MV-4-11 (cell line): ENCODE results near the gene RASIP1.
"Not testable (repeated sequence)": the region's sequence is repeated elsewhere in the genome, so short reads cannot be mapped to it uniquely, and the experiment has no call there.

ENCODE experiments used
- DNase-seq: peaks from one replicate; lab custom pipeline; 2025; lab: John Stamatoyannopoulos, UW

RASIP1 gene

DNA sequence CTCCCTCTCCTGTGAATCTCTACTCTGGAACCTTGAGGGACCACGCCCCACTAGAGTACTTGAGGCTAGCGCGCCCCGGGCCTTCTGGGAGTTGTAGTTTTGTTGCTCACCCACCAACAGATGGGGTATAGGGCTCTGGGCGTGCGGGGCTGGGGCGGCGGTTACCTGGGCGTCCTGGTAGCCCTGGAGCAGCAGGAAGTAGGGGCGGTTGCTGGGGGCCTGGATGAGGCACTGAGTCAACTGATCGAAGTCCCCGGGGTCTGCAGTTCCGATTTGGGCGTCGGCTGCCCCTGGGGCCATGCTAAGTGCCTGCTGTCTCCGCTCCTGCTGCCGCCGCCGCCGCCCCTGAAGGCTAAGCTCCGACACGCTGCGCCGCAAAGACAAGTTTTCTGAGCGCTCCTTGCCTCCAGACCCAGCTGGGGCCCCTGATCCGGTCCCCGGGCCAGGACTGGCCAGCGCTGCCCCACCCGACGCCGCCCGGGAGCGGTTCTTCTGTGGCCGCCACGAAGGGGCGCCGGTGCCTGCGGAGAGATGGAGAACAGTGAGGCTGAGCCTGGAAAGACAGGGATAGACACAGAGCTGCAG lies 5.3 kb downstream of the RASIP1 start:
- DNase-seq, result no peak

DNA sequence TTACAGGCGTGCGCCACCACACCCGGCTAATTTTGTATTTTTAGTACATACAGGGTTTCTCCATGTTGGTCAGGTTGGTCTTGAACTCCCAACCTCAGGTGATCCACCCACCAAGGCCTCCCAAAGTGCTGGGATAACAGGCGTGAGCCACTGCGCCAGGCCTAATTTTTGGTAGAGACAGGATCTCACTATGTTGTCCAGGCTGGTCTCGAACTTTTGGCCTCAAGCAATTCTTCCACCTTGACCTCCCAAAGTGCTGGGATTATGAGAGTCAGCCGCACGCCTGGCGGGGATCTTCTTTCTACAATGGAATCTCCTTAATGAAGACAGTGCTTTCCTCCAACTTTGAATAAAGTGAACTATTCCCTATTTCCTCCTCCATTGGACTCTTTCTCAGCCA lies 5.8 kb downstream of the RASIP1 start:
- no peak for DNase-seq

DNA sequence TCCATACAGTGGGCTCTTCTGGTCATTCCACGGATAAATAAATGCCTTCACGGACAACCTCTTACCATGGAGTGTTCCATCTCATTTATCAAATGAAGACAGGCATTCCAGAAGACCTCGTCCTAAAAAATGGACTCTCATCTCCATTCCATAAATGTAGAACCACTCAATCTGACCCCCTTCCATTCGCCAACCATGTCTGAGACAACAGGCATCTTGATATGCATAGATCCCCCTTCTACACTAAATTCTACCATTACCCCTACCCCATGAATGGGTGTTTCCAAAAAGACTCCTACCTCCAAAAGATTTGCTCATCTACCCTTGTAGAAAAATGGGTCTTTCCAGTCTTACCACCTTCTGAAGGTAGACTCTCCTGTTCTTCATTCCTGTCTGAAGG lies 9.0 kb downstream of the RASIP1 start:
- DNase-seq, result no peak

DNA sequence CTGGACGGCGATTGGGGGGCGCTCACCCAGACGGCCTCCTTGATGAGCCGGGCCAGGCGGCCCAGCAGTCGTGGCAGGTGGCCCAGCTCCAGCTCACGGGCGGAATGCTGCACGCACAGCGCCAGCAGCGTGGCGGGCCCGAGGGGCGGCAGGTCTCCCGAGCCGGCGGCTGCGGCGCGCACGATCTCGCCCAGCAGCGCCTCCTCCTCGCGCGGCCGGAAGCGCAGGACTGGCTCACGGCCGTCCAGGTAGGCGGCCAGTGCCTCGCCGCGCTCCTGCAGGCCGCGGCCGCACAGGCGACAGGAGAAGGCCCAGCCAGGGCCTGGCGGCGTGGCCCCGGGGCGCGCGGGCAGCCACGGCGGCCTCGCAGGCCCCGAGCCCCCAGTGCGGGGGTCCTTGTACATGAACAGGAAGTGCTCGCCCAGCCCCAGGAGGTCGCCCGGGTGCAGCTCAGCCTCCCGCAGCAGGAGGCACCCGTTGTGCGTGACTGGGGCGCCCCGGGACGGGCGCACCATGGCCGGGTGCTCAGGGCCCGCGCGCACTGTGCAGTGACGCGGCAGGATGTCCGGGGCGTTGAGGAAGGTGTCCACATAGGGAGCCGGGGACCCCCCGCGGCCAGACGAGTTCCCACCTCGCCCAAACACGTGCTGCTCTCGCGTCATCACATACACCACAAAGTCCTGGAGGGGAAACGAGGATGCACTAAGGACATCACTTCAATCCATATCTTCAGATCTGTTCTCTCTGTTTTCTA lies 11.3 kb downstream of the RASIP1 start:
- no peak for DNase-seq

DNA sequence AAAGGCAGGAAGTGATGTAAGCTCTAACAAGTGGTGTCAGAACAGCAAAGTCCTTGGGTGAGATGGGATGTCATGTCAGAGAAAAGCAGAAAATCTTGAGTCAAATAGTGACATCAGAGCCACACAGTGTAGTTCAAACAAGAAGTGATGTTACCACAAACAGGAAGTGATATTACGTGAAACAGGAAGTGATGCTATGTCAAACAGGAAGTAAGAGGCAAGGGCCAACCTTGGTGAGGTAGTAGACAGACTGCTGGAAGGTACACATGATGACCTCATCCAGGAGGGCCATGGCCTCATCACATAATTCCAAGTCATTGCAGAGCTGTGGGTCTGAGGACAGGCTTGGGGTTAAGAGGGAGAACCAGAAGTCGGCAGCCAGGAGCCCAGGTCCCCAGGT lies 13.9 kb downstream of the RASIP1 start:
- peak; percentile 95 for DNase-seq

DNA sequence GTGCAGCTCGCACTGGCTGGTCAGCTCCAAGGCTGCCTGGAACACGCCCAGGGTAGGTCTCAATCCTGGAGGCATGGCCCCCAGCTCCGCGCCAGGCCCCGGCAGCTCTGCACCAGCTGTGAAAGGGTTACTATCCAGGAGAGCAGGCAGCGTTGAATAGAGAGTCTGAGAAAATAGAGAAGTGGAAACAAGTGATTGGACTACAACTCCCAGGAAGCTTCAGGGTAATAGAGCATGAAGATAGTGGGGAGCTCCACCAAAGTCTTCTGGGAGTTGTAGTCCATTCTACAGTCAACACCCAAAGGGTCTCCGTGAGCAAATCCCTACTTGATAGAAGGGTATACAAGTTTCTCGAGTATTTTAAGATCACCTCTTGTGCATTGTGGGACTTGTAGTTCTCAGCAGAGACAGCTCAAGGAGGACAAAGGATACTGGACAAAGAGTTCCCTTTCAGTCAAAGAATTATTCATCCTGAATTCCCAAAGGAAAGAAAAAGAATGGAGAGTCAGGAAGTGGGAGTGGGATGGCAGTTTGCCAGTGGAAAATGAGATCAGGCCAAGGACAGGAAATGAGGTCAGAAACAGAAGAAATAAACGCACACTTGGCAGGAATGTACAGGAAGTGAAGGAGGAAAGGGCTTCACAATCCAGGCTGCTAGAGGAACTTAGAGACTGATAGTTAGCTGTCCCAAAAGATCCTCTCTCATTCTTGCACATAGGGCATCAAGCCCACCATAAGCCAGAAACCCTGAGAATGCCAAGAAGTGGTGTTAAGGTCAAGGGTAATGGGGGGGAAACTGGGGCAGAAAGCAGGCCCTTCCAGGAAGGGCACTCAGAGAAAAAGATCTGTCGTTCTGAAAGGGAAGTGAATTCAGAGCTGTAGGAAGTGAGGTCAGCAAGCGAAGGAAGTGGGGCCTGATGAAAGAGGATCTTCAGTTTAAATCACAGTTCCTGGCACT lies 15.3 kb downstream of the RASIP1 start:
- peak; percentile 97 for DNase-seq

DNA sequence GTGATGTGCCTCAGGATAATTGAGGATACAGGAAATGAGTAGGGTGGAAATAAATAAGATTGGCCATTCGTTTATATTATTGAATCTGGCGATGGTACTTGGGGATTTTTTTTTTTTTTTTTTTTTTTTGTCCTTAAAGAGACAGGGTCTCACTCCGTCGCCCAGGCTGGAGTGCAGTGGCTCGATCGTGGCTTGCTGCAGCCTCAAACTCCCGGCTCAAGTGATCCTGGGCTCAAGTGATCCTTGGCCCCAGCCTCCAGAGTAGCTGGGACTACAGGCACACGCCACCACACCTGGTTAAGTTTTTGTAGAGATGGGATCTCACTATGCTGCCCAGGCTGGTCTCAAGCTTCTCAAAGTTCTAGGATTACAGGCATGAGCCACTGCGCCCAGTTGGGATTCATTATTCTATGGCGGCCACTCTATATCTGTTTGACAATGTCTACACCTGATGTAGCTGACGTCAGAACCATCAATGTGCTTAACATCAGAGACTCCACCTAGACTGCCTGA lies 18.2 kb downstream of the RASIP1 start:
- no peak for DNase-seq

DNA sequence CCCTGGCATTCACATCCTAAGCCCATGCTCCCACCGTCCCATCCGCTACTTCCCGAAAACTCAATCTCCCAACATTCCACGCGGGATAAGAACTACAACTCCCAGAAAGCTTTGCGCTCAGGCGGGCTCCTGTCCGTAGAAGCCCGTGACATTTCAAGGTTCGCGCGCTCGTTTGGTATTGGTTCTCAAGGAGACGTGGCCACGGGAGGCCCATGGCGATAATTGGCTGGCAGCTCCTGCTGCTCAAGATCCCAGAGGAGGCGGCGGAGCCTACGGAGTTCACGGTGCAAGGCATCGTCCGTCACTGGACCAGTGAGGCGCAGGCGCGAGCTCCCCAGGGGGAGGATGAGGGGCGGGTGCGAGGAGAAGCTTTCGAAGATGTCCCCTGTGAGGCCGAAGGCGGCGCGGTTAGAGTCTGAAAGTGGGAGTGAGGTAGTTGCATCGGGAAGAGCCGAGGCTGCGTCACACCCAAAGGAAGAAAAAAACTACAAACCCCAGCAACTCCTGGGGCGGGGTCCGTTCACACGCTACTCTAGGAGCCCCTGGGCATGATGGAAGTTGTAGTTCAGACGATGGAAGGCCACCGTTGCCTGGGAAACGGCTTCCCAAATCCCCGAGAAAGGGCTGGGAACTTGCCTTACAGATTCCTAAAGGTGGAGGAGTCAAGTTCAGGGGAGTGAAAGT lies 19.7 kb downstream of the RASIP1 start:
- DNase-seq, result peak; percentile 100

DNA sequence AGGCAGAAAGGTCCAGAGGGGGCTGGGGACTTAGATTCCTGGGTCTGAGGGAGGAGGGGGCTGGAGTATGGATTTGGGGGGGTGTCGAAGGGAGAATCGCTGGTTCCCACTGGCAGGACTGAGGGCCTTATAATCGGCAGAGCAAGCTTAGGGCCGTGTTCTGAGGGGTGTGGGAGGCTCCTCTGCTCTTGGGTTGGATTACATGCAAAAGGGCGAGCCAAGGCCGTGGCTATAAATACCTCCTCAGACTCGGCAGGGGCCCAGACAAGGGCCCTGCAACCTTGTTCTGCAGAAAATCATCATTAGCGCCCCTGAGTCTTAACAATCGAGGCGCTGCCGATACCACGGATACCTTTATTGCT lies 20.2 kb downstream of the RASIP1 start:
- no peak for DNase-seq

DNA sequence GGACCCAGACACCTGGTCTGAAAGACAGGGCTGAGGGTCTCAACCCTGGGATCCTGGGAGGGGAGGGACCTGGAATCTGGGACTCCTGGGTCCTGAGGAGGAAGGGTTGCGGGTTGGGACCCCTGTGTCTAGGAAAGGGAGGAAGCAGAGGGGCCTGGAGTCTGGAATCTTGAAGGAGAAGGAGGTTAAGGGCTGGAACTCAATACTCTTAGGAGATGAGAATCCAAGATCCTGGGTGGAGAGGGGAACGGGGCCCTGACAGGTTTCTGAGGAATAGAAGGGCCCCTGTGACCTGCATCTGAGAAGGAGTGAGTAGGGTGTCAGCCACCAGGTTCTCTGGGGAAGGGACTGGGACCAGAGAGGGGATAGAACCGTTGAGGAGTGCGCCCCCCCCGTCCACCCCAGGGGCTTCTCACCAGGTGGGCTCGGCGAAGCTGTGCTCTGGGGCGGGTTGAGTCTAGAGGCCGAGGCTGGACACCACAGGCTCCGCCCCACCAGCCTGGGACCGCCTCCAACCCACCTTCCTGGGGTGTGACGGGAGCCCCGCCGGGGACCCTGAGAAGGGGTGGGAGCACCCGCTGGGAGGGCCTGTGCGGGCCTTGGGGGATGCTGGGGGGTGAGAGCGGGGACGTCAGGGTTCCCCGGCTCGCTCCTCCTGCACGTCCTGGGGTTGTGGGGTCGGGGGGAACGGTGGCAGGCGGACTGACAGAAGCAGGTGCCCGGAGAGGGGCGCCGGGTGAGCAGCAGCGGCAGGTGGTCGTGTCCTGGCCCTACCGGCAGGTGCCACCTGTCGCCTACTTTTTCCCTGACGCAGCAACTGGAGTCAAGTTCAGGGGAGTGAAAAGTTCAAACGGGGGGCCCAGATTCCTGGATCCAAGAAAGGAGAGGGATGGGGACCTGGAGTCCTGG lies 20.9 kb downstream of the RASIP1 start, which contains the start of gene MAMSTR:
TSS of gene MAMSTR (minus strand) at position 463 of the 909 bp plus-strand sequence. CDS start 694 bp downstream, outside the sequence.
- no peak for DNase-seq

DNA sequence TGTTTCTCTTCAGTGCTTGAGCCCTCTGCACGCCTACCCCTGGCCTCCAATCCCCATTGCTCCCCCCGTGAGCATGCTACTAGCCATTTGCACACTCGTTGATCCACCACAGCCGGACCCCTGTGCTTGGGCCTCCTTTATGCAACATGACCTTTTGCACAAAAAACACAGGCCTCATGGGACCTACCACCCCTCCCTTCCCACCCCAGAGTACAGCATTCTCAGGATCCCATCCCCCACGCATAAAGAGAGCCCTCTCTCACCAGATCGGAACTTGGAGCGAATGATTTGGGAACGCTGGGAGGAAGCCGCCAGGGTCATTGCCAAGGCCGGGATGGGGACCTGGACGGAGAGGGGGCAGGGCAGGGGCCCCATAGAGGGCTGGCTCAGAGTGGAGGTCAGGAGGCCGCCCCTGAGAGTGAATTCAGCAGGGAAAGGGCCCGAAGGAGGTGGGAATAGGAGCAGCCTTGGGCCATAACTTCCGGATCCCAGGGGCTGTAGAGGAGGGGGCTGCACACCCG lies 21.6 kb downstream of the RASIP1 start:
- DNase-seq, result no peak

DNA sequence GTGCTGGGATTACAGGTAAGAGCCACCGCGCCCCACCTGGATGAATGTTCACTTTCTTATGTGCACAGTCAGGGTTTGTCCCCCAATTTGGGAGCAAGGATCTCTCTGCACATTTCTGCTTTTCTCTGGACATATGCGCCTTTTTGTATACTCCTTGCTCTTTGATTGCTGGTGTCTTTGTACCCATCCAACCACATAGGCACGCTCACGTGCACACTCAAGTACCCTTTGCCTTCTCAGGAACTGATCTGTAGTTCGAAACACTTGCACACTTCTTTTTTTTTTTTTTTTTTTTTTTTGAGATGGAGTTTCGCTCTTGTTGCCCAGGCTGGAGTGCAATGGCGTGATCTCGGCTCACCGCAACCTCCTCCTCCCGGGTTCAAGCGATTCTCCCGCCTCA lies 22.3 kb downstream of the RASIP1 start:
- not testable (repeated sequence) for DNase-seq

DNA sequence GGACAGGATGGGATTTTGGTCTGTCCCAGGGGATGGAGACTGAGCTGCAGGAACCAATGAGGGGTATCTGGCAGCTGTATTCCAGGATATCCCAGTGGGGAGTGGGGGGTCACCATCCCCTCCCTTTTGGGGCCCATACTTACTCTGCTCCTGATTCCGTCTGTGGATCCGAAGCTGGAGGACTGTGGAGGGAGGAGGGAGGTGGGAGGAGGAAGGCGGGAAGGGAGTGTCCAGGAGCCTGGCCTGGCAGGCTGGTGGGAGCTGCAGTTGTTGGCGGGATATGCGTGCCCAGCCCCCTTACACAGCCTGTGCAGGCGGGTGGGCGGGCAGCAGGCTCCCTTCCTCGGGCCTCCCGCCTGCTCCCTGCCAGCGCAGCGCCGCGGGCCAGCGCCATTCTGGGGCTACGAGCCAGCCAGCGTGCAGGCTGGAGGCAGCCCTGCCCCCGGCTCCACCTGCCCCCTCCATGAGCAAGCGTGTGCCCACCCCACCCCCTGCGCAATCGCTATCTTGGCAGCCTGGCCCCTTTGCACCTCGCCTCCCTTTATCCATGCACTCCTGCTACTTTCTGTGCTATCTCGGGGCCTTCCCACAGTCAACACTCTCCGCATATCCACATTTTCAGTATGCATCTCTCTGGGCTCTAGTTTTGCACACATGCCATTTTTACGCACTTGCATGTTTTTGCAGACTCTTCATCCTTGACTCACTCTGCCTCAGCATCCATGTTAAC lies 23.7 kb downstream of the RASIP1 start:
- DNase-seq, result no peak

DNA sequence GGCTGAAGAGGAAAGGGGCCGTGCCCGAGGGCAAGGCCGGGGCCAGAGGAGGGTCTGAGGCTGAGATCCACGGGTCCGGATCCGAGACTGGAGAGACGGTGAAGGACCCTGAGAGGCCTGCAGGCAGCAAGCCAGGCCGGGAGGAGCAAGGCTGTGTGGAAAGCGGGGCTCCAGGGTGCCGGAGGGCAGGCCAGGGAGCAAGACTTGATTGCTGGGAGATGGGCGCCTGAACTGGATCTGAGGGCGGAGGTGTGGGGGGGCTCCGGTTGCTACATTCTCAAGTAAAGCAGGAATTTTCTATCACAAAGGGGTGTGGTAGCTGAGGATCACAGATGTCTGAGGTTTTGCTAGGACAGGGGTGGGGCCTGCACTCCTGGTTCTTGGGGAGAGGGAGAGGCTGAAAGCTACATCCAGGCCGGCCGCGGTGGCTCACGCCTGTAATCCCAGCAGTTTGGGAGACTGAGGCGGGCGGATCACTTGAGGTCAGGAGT lies 24.7 kb downstream of the RASIP1 start:
- DNase-seq, result no peak

DNA sequence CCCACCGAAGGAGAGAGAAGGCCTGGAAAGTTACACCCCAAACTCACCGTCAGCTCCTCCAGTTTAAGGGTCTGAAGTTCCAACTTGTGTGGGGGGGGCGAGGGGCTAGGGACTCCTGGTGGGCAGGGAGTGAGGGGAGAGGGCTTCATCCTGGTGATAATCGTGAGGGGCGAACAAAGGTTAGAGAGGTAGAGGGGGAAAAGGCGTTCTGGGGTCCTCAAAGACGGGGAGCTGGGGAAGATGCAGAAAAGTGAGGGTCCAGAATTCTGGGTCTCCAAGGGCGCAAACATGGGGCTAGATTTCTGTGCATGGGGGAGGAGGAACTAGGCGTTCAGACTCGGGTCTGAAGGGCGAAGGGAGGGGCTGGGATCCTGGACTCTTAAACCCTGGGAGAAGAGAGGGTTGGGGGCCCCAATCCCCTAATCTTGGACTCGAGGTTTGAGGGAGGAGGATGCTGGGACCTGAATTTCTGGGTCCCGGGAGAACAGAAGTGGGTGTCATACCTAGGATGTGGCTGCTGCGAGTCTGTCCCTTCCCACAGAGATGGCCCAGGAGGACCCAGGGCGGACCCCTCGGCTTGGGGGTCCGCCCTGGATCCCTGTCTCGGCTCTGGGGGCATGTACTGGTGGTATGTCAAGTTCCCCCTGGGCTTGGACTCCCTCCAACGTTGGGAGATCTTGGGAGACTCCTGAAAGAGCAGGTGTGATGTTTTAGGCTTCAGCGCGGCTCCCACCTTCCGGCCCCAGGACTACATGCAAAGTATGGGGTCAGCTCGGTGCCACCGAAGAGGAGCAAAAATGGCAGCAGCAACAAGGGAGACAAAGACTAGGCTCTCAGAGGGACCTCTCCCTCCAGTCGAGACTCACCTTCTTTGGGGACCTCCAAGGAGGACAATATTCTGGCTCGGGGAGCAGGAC lies 25.4 kb downstream of the RASIP1 start:
- no peak for DNase-seq

DNA sequence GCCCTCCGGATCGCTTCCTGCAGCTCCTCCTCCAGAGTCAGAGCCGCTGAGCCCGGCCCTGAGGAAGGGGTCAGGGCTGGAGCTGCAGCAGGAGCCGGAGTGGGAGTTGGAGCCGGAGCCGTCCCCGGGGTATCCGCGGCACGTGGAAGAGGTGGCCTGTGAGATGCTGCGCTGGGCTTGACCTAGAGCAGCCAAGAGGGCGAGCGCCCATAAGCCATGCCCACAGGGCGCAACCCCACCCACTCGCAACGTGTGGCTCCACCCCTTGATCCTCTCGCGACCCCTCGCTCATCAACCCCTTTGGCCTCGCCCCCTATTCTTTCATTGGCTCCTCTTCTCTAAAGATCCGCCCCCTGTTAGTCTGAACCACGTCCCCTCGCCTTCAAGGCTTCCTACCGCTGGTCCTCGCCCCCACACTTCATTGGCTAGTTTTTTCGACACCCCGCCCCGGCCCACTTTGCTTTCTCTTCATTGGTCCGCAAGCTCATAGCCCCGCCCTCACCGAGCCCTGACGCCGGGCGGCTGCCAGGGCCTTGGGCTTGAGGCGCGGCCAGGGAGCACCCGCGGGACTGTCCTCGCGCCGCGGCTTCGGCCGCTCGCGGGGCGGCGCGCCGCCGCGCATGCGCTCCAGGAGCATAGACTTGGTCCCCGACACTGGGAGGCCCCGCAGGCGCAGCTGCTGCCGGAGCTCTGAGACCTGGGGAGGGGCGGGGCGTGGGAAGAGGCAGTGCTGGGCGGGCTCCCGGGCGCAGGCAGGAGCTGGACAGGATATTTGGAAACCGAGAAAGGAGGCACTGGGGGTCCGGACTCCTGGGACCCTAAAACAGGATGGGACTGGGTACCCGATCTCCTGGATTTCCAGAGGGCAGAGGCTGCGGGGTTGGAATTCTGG lies 26.3 kb downstream of the RASIP1 start:
- peak; percentile 100 for DNase-seq

DNA sequence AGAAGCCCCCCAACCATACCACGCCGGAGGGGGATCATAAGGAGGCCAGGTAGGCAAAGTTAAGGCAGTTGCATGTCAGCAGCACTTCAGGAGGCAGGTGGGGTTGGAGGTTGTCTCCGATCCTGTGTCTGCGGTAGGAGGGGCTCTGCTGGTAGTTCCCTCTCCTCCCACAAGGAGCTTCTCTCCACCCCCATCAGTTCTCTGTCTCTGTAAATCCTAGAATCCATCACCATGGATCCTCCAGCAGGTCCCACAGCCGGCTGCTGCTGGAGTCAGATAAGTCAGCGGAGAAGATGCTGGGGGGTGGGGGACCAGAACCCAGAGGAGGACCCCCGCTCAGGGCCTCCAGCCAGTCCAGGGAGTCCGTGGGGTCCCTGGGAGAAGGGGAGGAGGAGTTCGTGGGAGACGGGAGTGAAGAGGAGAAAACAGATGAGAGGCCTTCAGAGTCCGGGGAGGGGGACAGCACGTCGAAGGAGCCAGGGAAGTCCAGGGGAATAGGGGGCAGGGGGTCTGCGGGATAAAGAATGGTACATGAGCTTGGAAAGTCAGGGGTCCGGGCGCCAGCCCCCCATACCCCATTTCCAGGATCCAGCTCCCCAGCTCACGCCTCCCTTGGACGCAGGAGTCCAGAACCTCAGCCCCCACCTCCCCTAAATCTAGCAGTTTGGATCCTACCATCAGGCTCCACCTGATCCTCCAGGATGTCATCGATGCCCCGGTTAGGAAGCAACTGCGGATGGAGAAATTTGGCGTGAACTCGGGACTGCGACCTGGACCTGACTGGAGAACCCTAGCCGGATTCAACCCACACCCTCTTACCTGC lies 27.2 kb downstream of the RASIP1 start:
- no peak for DNase-seq
